GM18517 (cell line): ENCODE measurements around the gene PTPN13.

Experiments
- ATAC-seq: cut with Tn5 transposase; IDR thresholded peaks from one replicate; pipeline ENCODE4 v1.9.1; 2021; ENCODE audit warnings: mild to moderate bottlenecking, moderate library complexity; ENCODE audit not compliant: unreplicated experiment

The PTPN13 gene

DNA sequence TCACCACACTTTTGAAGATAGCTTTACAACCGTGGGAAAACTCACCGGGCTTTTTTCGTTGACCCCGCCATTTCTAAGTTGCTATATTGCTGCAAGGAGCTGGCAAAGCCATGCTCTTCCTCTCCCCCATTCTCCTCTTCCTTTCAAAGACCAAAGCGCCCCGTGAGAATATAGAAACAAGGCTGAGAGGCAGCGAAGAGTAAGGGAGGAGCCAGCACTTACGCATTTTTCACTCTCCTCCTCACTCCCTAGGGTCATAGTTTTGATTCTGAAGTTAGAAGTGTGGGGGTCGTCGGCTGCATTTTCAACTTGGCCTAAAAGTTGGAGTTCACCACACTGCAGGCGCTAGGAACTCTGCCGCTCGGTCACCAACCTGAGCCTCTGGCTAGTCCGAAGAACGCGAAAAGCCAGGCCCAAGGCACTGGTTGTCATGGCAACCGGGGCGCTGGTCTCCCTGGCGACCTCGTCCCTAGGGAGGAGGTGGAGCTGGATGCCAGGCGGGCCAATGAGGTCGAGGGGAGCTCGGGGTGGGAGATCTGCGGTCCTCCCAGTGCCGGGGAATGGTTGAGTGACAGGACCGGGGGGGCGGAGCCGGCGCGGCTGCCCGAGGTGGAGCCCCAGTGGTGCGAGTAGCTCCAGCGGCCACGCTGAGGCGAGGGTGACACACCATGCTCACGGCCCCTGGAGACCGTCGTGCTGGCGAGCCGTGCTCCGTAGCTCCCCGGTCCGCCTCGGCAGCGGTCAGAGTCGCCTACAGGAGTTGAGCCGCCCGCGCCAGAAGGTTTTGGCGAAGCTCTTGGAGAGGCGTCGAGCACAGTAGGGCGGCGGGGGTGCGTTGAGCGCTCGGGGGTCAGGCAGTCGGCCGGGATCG, at the start of gene PTPN13:
TSS of gene PTPN13 (plus strand) at position 628 of the 871 bp plus-strand sequence. CDS start 40,942 bp downstream, outside the sequence.
- ATAC-seq, result peak; percentile 96

- ATAC-seq, result no peak
Observed at GRCh38 chr4:86547140-86547539, 47.0 kb upstream of the PTPN13 start.

- ATAC-seq, result no peak
Observed at GRCh38 chr4:86549163-86549788, 44.8 kb upstream of the PTPN13 start.

- ATAC-seq, result no peak
Observed at GRCh38 chr4:86551387-86551786, 42.7 kb upstream of the PTPN13 start.

DNA sequence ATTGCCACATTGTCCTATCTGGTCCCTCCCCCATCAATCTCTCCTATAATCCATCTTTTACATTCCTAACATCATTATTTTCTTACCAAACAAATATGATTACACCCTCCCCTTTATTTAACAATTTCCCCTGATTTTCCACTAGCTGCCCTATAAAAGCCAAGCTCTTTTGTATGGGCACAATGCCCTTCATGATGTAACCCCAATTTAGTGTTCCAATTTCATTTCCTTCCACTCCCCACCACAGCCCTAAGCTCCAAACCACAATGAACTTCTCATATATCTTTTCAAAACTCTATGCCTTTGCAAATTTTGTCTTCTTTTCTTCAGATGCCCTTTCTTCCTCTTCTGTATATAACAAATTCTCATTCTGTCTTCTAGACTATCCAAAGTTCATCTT, 39.5 kb upstream of the PTPN13 start:
- no peak for ATAC-seq

GRCh38 chr4:86556791-86557415, 37.2 kb upstream of the PTPN13 start:
- ATAC-seq, result peak; percentile 38

DNA sequence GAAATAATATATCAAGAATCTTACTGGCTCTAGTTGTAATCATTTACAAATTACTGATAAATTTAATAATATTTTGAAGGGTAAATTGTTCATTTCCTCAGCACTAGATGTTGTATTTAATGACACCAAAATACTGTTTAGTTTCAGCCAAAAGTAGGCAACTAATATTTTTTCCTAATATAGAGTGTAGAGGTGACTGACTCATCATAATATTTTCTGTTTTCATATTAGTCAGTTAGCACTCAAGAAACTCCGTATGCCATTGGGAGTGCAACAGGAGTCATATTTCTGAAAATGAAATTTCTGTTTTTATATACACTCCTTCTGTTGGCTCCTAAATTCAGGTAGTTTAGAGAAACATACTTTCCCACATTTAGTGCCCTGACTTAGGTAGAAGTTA, 36.6 kb upstream of the PTPN13 start:
- peak; percentile 96 for ATAC-seq

DNA sequence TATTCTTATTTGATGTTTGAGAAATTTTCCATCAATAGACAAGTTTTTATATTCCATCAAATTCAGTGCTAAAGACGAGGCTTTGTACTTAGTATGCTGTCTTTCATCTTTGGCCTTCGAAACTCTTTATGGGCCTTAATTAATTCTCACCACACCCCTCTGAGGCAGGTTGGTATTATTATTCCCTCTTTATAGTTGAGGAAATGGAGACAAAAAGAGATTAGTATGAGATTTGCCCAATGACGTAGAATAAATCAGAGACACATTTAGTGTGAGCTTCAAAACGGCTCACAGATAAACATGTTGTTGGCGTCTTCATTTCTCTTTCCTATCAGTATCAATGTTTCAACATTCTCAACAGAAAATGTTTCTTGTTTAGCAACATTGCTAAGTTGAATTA, 35.9 kb upstream of the PTPN13 start:
- ATAC-seq, result no peak

DNA sequence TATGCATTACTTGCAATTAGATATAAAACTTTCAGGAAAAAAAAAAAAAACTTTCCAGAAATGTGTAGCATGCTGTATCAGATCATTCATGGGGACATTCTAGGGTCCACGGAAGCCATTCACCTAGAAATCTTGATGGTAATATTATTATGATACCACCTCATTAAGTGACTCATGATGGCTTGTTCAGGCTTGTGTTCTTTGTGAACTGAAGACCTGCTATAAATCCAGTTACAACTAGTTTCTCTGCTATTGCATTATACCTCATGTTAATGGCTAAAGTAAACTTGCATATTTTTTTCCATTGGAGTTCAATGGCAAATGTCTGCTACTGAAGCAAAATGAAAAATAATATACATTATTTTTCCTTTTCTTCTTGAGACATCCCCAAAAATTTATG, 35.3 kb upstream of the PTPN13 start:
- no peak for ATAC-seq

DNA sequence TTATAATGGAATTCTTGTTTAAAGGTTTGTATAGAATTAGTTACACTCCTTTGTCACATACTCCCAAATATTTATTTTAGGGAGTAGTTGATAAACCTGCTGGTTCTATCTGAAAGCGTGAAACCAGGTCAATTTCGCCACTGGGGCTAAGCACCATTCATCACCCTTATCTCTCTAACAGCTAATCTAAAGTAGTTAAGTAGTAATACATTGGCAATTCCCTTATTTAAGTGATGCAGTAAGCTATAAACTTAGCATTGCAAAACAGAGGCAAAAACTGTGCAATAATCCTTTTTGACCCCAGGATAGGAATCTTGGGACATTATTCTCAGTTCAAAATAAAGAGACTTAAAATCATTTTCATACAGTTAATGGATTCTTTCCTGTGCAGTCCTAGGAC, 33.7 kb upstream of the PTPN13 start:
- no peak for ATAC-seq

DNA sequence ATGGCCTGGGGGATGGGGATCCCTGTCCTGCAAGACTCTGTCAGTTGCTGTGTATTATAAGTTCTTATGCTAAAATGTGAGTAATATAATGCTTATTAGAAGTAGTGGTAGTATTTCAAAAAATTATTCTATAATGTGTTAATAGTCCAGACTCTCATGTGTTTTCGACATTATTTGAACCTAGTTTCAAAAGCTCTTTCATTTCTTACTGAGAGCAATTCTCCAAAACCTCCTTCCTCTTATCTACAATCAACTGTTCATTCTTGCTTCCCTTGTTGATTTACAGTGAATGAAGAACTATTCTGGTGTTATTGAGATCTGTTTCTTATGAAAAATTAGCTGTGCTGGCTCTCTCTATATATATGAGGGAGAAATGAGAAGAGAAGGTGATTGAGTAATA, 32.9 kb upstream of the PTPN13 start:
- ATAC-seq, result no peak

DNA sequence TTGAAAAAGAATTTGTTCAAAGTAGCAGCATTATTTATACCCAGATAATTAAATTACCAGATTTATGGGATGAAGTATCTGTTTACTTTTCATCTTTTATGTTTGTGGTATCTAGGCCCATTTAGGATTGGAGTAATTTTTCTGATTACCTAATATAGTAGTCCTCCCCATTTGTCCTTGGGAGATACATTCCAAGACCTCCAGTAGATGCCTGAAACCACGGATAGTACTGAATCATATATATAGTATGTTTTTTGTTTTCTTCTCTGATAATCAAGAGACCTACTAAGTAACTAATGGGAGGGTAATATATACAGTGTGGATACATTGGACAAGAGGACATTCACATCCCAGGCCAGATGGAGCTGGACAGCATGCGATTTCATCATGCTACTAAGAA, 30.7 kb upstream of the PTPN13 start:
- no peak for ATAC-seq

DNA sequence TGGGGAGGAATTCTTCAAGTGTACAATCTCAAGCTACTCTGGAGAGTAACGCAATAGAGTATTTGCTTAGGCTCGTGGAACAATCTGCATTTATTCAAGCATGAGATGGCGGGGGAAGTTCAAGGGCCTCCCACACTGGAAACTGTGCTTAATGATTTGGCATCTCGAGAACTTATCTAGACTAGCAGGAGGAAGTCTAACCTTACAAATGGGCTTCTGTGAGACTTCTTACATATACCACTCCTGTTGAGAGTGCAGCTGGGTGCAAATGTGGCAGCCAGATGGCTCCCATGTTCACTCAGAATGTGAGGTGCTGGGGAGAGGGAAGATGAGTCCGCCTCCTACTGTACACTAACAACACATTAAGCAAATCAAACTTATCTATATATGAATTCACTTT, 29.3 kb upstream of the PTPN13 start:
- no peak for ATAC-seq

GRCh38 chr4:86565651-86566050, 28.5 kb upstream of the PTPN13 start:
- no peak for ATAC-seq

DNA sequence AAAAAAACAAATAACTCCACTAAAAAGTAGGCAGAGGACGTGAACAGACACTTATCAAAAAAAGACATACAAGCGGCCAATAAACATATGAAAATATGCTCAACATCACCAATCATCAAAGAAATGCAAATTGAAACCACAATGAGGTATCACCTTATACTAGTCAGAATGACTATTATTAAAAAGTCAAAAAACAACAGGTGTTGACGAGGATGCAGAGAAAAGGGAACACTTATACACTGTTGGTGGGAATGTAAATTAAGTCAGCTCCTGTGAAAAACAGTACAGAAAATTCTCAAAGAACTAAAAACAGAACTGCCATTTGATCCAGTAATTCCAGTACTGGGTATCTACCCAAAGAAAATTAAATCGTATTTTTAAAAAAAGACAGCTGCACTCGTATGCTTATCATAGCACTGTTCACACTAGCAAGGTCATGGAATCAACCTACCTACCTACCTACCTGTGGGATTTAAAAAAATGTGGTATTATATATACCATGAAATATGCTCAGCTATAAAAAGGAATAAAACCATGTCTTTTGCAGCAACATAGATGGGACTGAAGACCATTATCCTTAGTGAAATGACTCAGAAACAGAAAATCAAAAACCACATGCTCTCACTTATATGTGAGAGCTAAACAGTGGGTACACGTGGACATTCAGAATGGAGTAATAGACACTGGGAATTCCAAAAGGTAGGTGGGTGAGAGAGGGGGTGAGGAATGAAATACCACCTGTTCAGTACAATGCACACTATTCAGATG, 24.8 kb upstream of the PTPN13 start:
- peak; percentile 48 for ATAC-seq

DNA sequence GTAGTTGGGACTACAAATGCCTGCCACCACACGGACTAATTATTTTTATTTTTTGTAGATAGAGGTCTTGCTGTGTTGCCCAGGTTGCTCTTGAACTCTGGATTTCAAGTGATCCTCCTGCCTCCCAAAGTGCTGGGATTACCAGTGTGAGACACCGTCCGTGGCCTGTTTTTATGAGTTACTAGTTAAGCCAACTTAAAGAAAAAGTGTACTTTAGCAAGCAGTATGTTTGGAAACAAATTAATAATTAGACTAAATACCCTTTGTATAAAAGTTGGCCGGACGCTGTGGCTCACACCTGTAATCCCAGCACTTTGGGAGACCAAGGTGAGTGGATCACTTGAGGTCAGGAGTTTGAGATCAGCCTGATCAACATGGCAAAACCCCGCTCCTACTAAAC, 14.2 kb upstream of the PTPN13 start:
- no peak for ATAC-seq

GRCh38 chr4:86582410-86582809, 11.7 kb upstream of the PTPN13 start:
- no peak for ATAC-seq

DNA sequence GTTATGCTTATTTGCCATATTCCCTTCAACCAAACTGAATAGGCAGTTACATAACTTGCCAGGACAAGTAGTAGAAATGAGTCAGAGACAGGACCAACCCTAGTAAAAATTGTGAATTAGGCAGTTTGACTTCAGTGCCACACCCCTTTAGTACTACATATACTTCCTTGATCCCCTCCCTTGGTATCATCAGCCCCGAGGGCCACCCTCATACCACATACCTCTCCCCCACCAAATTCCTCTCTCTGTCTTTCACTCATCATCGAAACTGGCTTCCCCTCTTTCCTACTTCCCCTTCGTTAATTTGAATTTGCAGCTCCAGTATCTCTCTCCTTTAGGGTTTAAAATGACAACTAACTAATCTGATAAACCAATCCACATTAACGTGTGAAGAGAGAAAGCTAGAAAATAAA, 7.9 kb upstream of the PTPN13 start:
- no peak for ATAC-seq

DNA sequence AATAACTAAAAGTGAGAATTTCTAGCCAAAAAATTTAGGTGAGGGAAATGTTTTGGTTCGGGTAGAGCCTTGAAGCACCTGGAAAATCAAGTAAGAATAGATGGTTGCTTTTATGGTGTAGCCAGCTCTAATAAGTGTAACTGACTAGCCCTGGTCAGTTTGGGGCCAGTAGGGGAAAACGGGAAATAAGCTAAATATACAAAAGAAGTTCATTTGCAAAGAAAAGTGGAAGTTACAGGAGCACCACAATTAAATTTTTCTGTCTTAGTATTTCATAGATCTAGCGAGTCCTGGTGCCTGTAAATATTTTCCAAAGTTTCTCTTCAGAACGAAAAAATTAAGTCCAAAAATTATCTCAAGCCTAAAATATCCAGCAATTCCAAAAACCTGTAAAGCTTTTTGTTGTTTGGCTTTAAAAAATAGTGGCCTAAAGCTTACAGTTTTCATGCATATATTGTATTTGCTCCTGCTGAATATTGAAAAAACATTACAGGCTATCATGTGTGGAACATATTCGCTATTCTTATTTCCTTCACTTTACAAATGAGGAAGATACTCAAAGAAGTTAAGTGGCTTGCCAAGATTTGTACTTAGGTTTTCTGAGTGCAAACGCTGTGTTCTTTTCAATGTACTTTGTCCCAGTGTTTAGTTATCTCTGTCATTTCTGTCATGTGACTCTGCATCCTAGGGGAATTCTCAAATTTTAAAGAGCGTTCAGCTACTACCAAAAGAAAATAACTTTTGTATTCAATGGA, 7.3 kb upstream of the PTPN13 start:
- ATAC-seq, result no peak

DNA sequence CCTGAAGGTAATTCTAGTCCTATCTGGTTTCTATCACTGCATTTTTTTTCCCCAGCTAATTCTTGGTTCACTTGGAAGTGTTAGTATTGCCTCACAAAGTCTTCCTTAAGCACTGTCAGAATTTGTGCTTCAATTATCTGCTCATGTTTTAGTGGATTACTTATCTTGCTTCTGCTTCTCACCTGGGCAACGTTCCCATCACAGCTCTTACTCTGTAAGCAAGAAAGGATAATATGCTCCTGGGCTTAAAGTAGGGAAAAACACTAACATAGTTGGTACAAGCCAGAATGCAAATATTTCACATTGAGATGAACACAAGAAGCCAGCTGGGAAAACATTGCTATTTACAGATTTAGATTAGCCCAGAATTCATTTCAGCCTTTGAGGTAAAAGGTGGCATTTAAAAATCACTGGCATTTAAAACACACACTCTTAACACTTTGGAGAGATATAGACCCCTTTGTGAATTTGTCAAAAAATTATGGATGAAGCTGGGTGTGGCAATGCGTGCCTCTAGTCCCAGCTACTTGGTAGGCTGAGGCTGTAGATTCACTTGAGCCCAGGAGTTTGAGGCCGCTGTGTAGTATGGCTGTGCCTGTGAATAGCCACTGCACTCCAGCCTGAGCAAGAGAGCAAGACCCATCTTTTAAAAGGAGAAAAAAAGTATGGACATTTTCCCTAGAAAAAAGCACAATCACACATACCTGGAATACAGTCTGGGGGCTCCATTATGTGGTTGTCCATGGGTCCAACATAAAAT, 6.6 kb upstream of the PTPN13 start:
- no peak for ATAC-seq
